GM18505 (cell line): ENCODE data around the gene HLCS.
"Not testable (repeated sequence)": the region's sequence is repeated elsewhere in the genome, so short reads cannot be mapped to it uniquely, and the experiment has no call there.

Source experiments
- ATAC-seq: cut with Tn5 transposase; IDR thresholded peaks from one replicate; pipeline ENCODE4 v1.9.1; 2021; ENCODE audit not compliant: unreplicated experiment
- POLR2A ChIP-seq: IDR thresholded peaks from 4 replicates; pipeline ENCODE4 v1.6.1; 2011; ENCODE audit warnings: borderline replicate concordance; ENCODE audit not compliant: insufficient read depth, insufficient read length; ENCODE audit errors: extremely low read depth

Gene HLCS

DNA sequence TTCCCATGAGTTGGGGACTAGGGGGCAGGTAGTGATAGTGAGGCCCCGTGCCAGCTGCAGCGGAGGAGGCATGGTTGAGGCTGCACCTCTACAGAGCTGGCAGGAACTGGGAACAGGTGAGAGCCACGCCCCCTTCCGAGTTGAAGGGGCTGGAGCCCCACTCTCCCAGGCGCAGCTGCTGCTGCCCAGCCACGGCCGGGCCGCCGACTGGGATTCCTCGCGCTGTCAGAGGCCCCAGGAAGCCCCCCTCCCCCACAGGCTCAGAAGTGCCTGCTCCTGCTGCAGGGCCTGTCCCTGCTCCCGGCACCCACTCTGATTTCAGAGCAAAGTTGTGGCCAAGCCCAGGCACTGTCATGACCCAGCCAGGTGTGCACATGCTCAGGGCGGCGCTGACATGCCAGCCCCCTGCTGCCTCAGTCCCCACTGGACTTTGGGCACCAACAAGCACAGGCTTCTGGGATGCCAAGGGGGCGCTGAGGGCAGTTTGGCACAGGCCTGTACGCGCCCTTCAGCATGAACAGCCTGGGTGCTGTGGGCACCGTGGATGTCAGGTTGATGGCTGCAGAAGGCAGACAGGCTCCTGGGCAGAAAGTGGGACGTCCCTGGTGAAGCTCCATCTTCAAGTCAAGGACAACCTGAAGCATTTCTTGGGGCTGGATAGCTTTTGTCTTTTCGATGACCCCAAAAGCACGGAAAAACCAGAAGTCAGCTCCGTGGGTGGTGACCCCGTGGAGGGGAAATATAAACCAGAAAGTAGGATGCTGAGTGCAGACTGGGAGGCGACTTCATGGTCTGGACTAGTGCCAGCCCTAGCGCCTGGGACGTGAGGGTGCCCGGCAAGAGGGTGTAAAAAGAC is 146.1 kb downstream of the HLCS start:
- ATAC-seq, result no peak
- TF ChIP-seq POLR2A, result no peak

- no peak for TF ChIP-seq POLR2A
- no peak for ATAC-seq
Observed at GRCh38 chr21:36817732-36818450, 148.6 kb downstream of the HLCS start.

- TF ChIP-seq POLR2A, result no peak
- ATAC-seq, result no peak
Observed at GRCh38 chr21:36816561-36817130, 149.8 kb downstream of the HLCS start.

DNA sequence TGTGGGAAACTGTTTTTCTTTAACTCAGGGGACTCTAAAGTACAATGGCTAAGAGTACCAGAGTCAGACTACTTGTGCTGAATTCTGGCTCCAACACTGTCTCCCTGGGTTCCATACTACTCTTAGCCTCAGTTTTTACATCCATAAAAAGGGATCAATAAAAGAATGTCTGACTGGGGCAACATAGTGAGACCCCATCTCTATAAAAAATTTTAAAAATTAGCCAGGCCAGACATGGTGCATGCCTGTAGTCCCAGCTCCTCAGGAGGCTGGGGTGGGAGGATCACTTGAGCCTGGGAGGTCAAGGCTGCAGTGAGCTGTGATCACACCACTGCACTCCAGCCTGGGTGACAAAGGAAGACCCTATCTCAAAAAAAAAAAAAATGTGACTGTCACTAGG is 150.4 kb downstream of the HLCS start:
- not testable (repeated sequence) for ATAC-seq

- no peak for ATAC-seq
- TF ChIP-seq POLR2A, result no peak
Observed at GRCh38 chr21:36815284-36815683, 151.2 kb downstream of the HLCS start.

DNA sequence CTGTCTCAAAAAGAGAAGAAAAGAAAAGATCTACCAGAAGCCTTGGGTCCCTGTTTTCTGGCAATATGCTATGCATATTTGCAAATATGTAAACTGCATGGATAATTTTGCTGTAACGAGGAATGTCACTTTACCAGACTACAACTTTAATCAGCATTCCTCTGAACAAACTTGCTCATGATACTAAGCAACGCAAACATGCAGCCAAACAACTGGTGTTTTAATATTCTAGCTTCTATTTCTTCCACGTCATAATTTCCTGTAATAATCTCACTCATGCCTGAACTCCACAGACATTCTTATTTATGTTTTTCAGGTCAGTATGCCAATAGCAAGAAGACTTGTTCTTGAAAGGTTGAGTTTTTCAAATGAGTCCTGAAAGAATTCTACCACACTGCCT is 153.4 kb downstream of the HLCS start:
- no peak for TF ChIP-seq POLR2A
- no peak for ATAC-seq

GRCh38 chr21:36811762-36812161 is 154.7 kb downstream of the HLCS start:
- ATAC-seq, result no peak
- no peak for TF ChIP-seq POLR2A

DNA sequence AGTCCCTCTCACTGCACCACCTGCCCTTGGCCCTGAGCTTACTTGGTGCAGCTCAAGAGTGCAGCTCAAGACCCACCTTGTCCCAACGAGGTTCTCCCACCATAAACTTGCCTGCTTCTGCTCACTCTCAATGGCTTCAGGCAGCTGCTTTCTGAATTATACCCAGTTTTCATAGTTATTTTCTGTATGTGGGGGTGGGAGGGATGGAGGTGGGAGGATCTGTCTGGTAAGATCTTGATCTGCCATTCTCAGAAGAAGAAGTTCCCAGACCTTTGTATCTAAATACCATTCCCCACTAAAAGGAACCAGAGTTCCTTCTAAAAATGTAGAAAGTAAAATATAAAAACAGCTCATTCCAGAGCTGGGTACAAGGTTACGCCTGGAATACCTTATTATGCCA is 156.0 kb downstream of the HLCS start:
- TF ChIP-seq POLR2A, result no peak
- no peak for ATAC-seq

- no peak for ATAC-seq
- no peak for TF ChIP-seq POLR2A
Observed at GRCh38 chr21:36807422-36807928, 159.0 kb downstream of the HLCS start.

DNA sequence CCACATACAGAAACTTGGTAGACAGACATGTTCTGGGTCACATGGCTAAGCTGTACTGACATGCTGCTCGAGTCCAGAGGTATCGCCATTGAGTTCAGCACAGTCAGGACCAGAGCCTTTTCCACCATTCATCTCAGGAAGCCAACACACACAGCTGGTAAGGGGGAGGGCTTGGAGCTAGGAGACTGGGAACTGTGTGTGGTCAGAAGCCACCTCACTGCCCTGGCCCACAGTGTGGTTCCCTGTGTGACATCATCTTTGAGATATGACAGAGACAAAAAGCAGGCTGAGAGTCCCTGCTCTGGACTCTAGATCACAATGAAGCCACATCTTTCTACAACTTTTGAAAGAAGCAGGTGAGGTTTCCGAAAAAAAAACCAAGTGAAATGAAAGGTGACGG is 160.4 kb downstream of the HLCS start:
- ATAC-seq, result no peak
- no peak for TF ChIP-seq POLR2A

DNA sequence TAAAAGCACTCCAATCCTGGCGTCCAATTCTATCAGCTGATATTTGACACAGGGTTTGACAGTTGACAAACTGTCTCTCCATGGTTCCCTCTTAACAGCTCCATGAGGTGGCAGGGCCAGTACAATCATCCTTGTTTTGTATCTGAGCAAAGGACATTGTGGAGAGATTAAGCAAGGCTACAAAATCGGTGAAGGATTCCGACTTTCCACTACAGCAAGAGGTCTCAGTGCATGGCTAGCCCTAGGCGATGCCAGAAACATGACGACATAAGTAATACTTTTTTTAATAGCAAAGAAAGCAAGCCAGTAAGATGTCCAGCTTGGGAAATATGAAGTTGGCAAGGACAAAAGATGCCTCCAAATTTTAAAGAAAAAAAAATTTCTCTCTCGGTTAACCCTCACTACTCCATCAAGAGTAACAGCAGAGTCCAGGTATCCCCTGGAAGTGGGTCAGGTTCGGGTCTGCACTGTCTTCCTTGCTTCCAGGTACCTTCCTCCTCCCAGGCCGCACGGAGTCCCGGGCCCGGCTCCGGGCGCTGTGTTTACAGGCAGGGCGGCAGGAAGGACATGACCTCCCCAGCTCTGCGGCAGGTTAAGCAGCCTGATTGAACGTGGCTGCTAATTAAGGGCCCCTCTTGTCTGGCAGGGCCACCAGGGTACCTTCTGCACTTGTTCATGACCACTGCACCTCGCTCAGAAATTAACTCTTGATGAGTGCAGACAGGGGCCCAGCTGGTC is 161.4 kb downstream of the HLCS start:
- ATAC-seq, result no peak
- TF ChIP-seq POLR2A, result no peak

GRCh38 chr21:36803816-36804439 is 162.5 kb downstream of the HLCS start:
- no peak for TF ChIP-seq POLR2A
- no peak for ATAC-seq
